ENCODE measurements around the gene TTC38.

The TTC38 gene

GRCh38 chr22:46280063-46280817 is 12.4 kb downstream of the TTC38 start:
- DNase-seq, result no peak

GRCh38 chr22:46280999-46281623 is 13.3 kb downstream of the TTC38 start:
- DNase-seq, result no peak

- DNase-seq, result no peak
Observed at GRCh38 chr22:46281866-46282678, 14.3 kb downstream of the TTC38 start.

- DNase-seq, result no peak
Observed at GRCh38 chr22:46286006-46286405, 18.2 kb downstream of the TTC38 start.

- no peak for DNase-seq
Observed at GRCh38 chr22:46286941-46287872, 19.4 kb downstream of the TTC38 start.

- DNase-seq, result no peak
Observed at GRCh38 chr22:46287873-46288751, 20.3 kb downstream of the TTC38 start.

- DNase-seq, result no peak
Observed at GRCh38 chr22:46288846-46289243, 21.0 kb downstream of the TTC38 start.

GRCh38 chr22:46289244-46289891 is 21.6 kb downstream of the TTC38 start:
- no peak for DNase-seq

GRCh38 chr22:46290121-46290842 is 22.5 kb downstream of the TTC38 start:
- DNase-seq, result no peak

- no peak for DNase-seq
Observed at GRCh38 chr22:46290843-46291785, 23.3 kb downstream of the TTC38 start.

- DNase-seq, result no peak
Observed at GRCh38 chr22:46292173-46292572, 24.4 kb downstream of the TTC38 start.

GRCh38 chr22:46292732-46293131 is 24.9 kb downstream of the TTC38 start:
- no peak for DNase-seq

GRCh38 chr22:46293577-46294260 is 25.9 kb downstream of the TTC38 start:
- DNase-seq, result no peak

- no peak for DNase-seq
Observed at GRCh38 chr22:46294784-46295183, 27.0 kb downstream of the TTC38 start.

GRCh38 chr22:46295277-46295971 is 27.6 kb downstream of the TTC38 start:
- DNase-seq, result no peak

- peak; percentile 96 for DNase-seq
Observed at GRCh38 chr22:46296257-46297150, 28.7 kb downstream of the TTC38 start, which contains the start of gene GTSE1. TSS of gene GTSE1 (plus strand) at chr22:46296870. CDS start at chr22:46297401, 531 bp downstream.

Measured in retina (tissue), 1 donor.